Renal cortex interstitium (tissue), 11 donors: ENCODE results near the gene SCUBE1. TPM values are rescaled to one million over a fixed set of nuclear protein-coding genes. Genes with fewer than 3 reads are reported as not detected.

Source experiments
- DNase-seq, 11 donors: peaks; one replicate each; pipeline ENCODE4 v3.0.0-alpha.2; 2013; ENCODE audit warnings: low read depth in 9 of 11, low spot score in 4 of 11; ENCODE audit errors: extremely low read depth in 1 of 11
- polyA plus RNA-seq, 3 donors: library from polyadenylated mRNA; unstranded; fragments of 120-200 nt; gene quantifications; one replicate each; pipeline ENCODE4 v1.2.1, GENCODE V29; 2013; ENCODE audit not compliant: insufficient read length in 3 of 3

The SCUBE1 gene
- polyA plus RNA-seq, 3 donors = 8.7 to 11.6 (median 10.9) TPM

GRCh38 chr22:43270949-43271348, 72.2 kb downstream of the SCUBE1 start:
- DNase-seq = no peak

- no peak for DNase-seq
Measured at GRCh38 chr22:43270314-43270908, 72.8 kb downstream of the SCUBE1 start.

- DNase-seq = no peak
Measured at GRCh38 chr22:43269646-43270045, 73.5 kb downstream of the SCUBE1 start.

GRCh38 chr22:43269246-43269645, 73.9 kb downstream of the SCUBE1 start:
- DNase-seq = no peak

GRCh38 chr22:43267981-43268660, 75.1 kb downstream of the SCUBE1 start:
- DNase-seq = no peak

GRCh38 chr22:43267332-43267980, 75.7 kb downstream of the SCUBE1 start:
- no peak for DNase-seq

- no peak for DNase-seq
Measured at GRCh38 chr22:43266076-43266475, 77.1 kb downstream of the SCUBE1 start.

- DNase-seq = peak in 9 of 11 donors; percentile 58 to 79 (median 76)
Measured at GRCh38 chr22:43263645-43264514, 79.3 kb downstream of the SCUBE1 start.

- peak in 3 of 11 donors; percentile 33 to 45 (median 43) for DNase-seq
Measured at GRCh38 chr22:43262990-43263644, 80.1 kb downstream of the SCUBE1 start.

- DNase-seq = no peak
Measured at GRCh38 chr22:43260331-43261231, 82.6 kb downstream of the SCUBE1 start.

GRCh38 chr22:43257961-43258360, 85.2 kb downstream of the SCUBE1 start:
- no peak for DNase-seq

GRCh38 chr22:43257549-43257948, 85.6 kb downstream of the SCUBE1 start:
- no peak for DNase-seq

- DNase-seq = no peak
Measured at GRCh38 chr22:43256976-43257545, 86.1 kb downstream of the SCUBE1 start.

GRCh38 chr22:43256569-43256968, 86.6 kb downstream of the SCUBE1 start:
- no peak for DNase-seq

- no peak for DNase-seq
Measured at GRCh38 chr22:43255299-43255698, 87.9 kb downstream of the SCUBE1 start.

- DNase-seq = no peak
Measured at GRCh38 chr22:43253839-43254238, 89.3 kb downstream of the SCUBE1 start.

GRCh38 chr22:43252319-43252718, 90.9 kb downstream of the SCUBE1 start:
- DNase-seq = no peak
